Measurements from ENCODE around the gene PTPRT.

PTPRT gene

DNA sequence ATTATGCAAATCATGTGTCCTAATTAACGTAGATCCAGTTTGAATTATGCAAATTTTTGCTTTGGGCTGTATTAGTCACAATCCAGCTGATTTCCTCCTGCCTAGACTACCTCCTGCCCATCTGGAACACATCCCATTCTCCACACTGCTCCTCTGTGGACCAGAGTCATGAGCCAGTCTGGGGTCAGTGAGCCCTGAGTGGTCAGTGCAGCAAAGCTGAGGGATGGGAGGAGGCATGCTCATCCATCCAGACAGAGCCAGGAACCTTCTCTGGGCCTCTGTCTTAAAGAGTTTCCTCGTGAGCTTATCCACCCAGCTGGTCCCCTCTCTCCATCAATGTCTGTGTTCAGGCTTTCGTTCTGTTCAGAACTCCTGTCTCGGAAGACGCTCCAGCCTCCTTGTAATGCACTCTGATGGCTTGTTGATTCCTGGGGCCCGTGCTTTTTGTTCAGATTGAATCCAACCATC lies 747.8 kb downstream of the PTPRT start:
- Histone ChIP-seq H3K9me3 (no peaks in the 10 kb centered on the region), H3K4me3 (ENCODE audit: low read depth in 1 of 2, low read length in 1 of 2) (no peak overlapping the region), H3K27ac (no peak overlapping the region), H3K27me3 (no peaks in the 10 kb centered on the region), H3K4me1 (ENCODE audit: control insufficient read depth in 1 of 2, insufficient read depth in 1 of 2, low read depth in 1 of 2, low read length in 1 of 2) (no peaks in the 10 kb centered on the region), H3K36me3 (no peaks in the 10 kb centered on the region)
- TF ChIP-seq, protein P1, sequence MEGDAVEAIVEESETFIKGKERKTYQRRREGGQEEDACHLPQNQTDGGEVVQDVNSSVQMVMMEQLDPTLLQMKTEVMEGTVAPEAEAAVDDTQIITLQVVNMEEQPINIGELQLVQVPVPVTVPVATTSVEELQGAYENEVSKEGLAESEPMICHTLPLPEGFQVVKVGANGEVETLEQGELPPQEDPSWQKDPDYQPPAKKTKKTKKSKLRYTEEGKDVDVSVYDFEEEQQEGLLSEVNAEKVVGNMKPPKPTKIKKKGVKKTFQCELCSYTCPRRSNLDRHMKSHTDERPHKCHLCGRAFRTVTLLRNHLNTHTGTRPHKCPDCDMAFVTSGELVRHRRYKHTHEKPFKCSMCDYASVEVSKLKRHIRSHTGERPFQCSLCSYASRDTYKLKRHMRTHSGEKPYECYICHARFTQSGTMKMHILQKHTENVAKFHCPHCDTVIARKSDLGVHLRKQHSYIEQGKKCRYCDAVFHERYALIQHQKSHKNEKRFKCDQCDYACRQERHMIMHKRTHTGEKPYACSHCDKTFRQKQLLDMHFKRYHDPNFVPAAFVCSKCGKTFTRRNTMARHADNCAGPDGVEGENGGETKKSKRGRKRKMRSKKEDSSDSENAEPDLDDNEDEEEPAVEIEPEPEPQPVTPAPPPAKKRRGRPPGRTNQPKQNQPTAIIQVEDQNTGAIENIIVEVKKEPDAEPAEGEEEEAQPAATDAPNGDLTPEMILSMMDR (IDR thresholded peaks at IDR 0.05): no peak

DNA sequence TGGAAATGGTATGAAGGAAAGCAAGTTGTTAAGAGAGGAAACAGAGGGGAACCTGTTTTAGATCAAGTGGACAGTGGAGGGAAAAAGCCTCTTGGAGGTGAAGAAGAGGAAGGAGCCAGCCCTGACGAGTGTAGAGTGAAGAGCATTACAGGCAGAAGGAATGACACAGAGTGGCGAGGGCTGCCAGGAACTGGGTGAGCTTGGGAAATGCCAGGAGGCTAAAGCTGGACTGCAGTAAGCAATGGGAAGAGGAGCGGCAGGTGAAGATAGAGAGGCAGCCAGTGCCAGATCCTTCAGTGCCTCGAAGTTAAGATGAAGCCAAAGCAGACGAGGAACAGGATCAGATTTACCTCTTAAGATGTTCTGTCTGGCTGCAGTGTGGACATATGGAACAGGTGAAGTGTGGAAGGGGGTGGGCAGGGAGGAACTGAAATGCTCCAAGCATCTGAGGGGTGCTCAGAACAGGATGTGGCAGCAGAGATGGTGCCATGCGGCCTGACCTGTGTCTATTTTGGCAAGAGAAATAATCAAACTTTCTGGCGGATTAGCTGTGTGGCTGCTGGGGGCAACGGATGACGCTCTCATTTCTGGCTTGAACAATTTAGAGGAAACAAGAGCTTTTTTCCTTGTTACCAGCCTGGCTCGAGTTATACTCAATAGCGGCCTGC lies 748.4 kb downstream of the PTPRT start:
- TF ChIP-seq, protein P1 (IDR thresholded peaks at IDR 0.05): no peak
- H3K9me3 ChIP-seq: no peaks in the 10 kb centered on the region
- no peaks in the 10 kb centered on the region for H3K27me3 ChIP-seq
- H3K4me3 ChIP-seq (ENCODE audit: low read depth in 1 of 2, low read length in 1 of 2): no peak overlapping the region
- no peaks in the 10 kb centered on the region for H3K36me3 ChIP-seq
- H3K27ac ChIP-seq: no peak overlapping the region
- H3K4me1 ChIP-seq (ENCODE audit: control insufficient read depth in 1 of 2, insufficient read depth in 1 of 2, low read depth in 1 of 2, low read length in 1 of 2): no peaks in the 10 kb centered on the region

GRCh38 chr20:42435230-42435629 lies 754.5 kb downstream of the PTPRT start:
- TF ChIP-seq, protein P1 (IDR thresholded peaks at IDR 0.05): no peak
- Histone ChIP-seq H3K9me3 (no peaks in the 10 kb centered on the region), H3K36me3 (no peaks in the 10 kb centered on the region)

DNA sequence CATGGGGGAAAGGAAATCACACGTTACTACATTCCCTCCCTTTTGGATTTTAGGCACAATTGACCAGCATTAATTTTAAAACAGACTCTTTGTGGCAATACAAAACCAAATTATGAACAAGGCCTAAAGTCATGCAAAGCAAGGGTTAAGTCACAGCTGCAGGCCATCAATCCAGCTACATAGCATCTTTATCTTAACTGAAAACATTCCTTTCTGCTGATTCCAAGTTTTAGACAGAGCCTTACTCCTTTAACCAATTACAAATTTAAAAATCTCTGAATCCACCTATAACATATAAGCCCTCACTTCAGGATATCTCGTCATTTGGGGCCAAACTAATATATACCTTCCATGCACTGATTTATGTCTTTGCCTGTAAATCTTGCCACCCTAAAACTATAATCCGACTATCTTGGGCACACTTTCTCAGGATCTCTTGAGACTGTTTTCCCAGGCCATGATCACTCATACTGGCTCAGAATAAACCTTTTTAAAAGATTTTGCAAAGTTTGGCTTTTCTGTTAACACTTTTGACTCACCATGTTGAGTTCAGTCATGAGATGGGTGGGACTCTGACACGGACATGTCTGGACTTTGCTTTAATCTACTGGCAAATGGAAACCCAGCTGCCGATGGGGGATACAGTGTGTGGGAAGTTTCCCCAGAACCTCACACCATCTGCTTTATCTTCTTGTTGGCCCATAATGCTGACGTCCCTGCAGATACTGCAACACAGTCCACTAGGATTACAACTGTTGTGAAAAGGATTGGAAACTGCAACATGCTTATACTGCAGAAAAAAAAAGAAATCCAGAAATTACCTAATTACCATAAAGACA lies 757.0 kb downstream of the PTPRT start:
- Histone ChIP-seq H3K36me3 (no peaks in the 10 kb centered on the region), H3K27ac (no peak overlapping the region), H3K9me3 (no peaks in the 10 kb centered on the region), H3K4me3 (ENCODE audit: low read depth in 1 of 2, low read length in 1 of 2) (no peak overlapping the region), H3K4me1 (ENCODE audit: control insufficient read depth in 1 of 2, insufficient read depth in 1 of 2, low read depth in 1 of 2, low read length in 1 of 2) (no peaks in the 10 kb centered on the region), H3K27me3 (no peaks in the 10 kb centered on the region)
- TF ChIP-seq, protein P1 (IDR thresholded peaks at IDR 0.05): no peak

More at GRCh38 chr20:42435230-42435629, 754.5 kb downstream of the PTPRT start:
- Histone ChIP-seq H3K27ac (no peak overlapping the region), H3K4me3 (ENCODE audit: low read depth in 1 of 2, low read length in 1 of 2) (no peak overlapping the region), H3K27me3 (no peaks in the 10 kb centered on the region), H3K4me1 (ENCODE audit: control insufficient read depth in 1 of 2, insufficient read depth in 1 of 2, low read depth in 1 of 2, low read length in 1 of 2) (no peaks in the 10 kb centered on the region)

DNA sequence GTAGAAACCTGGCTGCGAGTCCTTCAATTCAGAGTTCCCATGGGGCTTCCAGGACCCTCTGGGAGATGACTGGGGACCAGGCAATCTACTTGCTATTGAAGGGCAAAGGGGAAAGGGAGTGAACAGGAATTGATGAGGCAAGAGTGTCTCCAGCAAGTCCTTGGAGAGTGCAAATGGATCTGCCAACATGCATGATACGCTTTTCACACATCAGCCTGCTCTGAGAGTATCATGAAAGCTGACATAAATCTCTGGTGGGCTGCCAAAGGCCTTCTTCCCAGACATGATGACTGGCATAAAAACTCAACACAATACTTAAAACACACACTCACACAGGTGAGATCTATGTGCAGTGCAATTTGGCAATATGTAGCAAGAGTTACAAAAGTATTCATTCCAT lies 759.1 kb downstream of the PTPRT start:
- Histone ChIP-seq H3K4me1 (ENCODE audit: control insufficient read depth in 1 of 2, insufficient read depth in 1 of 2, low read depth in 1 of 2, low read length in 1 of 2) (no peaks in the 10 kb centered on the region), H3K36me3 (no peaks in the 10 kb centered on the region), H3K9me3 (no peaks in the 10 kb centered on the region), H3K27ac (no peak overlapping the region), H3K27me3 (no peaks in the 10 kb centered on the region), H3K4me3 (ENCODE audit: low read depth in 1 of 2, low read length in 1 of 2) (no peak overlapping the region)
- TF ChIP-seq, protein P1 (IDR thresholded peaks at IDR 0.05): no peak

Data from neutrophil (primary cell).